Sigmoid colon (tissue), 4 donors: ENCODE data around the gene DTNBP1.

Experiments used
- CTCF ChIP-seq, 4 experiments: fragments of 450-650 bp in 3 of 4; fragments of 200-600 bp in 1 of 4; IDR thresholded peaks; one replicate each; pipeline ENCODE4 v1.5.1; 2016 to 2019; ENCODE audit warnings: antibody characterized with exemption in 4 of 4, mild to moderate bottlenecking in 3 of 4, moderate library complexity in 2 of 4
- POLR2A ChIP-seq, 2 donors: fragments of 450-650 bp; IDR thresholded peaks; one replicate each; pipeline ENCODE4 v1.6.1; 2016; ENCODE audit warnings: antibody characterized with exemption in 2 of 2, mild to moderate bottlenecking in 2 of 2, moderate library complexity in 2 of 2
- POLR2AphosphoS5 ChIP-seq, 4 donors: sonication (generic); formaldehyde crosslinking; IDR thresholded peaks; one replicate each; pipeline ENCODE4 v1.6.1; 2017; ENCODE audit warnings: antibody characterized with exemption in 4 of 4

DNA sequence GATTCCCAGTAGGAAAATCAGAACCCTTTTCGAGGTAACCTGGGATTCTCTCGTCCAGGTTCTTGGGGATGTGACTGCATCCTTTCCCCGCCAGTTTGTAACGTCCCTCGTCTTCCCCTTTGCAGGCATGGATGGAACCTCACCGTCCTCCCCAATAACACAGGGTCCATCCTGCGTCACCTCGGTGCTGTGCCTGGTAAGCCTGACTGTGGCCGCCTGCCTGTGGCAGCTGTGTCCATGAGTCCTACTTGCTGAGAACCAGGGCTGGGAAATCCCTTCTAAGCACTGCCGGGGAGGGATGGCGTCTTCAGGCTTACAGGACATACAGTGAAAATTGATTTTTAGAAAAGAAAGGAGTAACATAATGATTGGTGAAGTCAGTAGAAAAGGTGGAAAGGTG lies 155.6 kb downstream of the DTNBP1 start:
- no peak for TF ChIP-seq POLR2AphosphoS5 (IDR thresholded peaks at IDR 0.05)
- TF ChIP-seq CTCF (IDR thresholded peaks at IDR 0.05): no peak
- no peak for TF ChIP-seq POLR2A (IDR thresholded peaks at IDR 0.05)
